DMS79 treated with DMSO at 0.1 percent for 48 hours (cell line): ENCODE measurements around the gene CRTC3.

Source experiments
- DNase-seq: peaks from one replicate; lab custom pipeline; 2025; lab: John Stamatoyannopoulos, UW

The CRTC3 gene

DNA sequence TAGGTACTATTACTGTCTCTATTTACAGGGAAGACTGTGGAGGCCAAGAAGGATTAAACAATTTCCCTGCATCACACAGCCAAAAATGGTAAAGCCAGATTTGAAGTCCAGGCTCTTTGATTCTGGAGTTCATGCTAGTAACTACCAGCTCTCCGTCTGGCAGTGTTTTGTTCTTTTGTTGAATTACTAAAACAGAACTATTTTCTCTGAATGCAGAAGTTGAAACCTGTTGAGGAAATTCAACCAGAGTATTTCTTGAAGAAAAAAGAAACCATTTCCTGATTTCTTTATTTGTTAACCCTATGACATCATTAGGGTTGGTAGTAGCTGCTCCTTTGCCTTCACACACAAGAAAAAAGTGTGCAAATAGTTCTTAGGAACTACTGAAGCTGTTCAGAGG lies 34.3 kb downstream of the CRTC3 start:
- DNase-seq: no peak

DNA sequence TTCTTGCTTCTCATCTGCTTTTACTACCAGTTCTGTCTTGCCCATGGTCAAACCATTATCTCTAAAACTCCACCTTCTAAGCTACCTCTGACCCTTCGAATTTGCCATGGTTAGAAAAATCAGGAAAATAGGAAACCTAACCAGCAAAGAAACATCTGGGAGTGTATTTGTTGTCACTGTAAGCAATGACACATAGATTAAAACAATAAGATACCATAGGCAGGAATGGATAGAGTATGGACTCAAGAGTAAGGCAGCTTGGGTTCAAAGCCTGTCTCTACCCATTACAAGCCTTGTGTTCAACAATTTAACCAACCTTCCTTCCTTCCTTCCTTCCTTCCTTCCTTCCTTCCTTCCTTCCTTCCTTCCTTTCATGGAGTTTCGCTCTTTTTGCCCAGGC lies 34.9 kb downstream of the CRTC3 start:
- DNase-seq: no peak

GRCh38 chr15:90565866-90566265 lies 36.1 kb downstream of the CRTC3 start:
- DNase-seq: no peak

- DNase-seq: no peak
Measured at GRCh38 chr15:90570643-90571042, 40.9 kb downstream of the CRTC3 start.

DNA sequence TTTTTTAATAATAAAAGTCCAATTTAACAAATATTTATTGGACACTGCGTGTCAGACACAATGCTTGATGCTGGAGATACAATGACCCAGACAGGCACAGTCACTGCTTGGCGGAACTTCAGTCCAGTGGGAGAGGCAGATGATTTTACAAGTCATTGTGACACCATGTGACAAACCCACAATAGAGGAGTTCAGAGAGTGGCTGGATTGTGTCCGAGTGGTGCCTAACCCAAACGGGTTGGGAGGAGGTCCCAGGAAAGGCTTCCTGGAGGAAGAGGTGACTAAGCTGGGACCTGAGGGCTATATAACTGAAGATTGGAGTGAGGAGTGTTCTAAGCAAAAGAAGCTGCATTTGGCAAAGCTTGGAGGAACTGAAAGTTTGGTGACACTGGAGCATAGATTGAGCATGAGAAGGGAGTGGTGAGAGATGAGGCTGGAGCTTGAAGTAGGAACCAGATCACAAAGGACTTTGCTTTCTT lies 41.4 kb downstream of the CRTC3 start:
- DNase-seq: no peak

GRCh38 chr15:90572893-90573292 lies 43.2 kb downstream of the CRTC3 start:
- no peak for DNase-seq

DNA sequence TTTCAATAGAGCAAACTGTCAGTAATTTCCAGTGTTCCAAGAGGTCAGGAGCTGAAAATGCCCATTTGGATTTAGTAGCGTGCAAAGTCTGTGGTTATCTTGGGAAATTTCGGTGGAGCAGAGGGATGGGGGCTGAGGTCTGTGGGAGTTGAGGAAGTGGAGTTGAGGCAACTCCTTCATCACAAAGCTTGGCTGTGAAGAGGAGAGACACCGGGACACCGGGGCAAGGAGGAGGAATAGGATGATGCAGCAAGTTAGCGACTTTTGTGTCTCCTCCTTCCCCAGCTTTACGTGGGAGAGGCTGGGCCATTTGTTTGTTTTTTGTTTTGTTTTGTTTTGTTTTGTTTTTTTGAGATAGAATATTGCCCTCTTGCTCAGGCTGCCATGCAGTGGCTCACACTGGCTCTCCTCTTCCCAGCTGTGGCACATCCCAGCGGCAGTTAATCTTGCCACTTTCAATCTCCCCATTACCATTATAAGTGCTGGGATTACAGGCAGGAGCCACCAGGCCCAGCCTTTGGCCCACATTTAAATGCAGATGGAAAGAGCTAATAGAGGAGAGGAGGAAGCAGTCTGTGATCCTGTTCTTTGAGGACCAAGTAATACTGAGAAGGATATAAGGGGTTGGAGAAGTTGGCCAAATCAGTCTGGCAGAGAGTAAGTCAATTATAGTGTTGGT lies 47.1 kb downstream of the CRTC3 start:
- no peak for DNase-seq

GRCh38 chr15:90579213-90579612 lies 49.5 kb downstream of the CRTC3 start:
- DNase-seq: no peak

- no peak for DNase-seq
Measured at GRCh38 chr15:90580099-90580498, 50.4 kb downstream of the CRTC3 start.

DNA sequence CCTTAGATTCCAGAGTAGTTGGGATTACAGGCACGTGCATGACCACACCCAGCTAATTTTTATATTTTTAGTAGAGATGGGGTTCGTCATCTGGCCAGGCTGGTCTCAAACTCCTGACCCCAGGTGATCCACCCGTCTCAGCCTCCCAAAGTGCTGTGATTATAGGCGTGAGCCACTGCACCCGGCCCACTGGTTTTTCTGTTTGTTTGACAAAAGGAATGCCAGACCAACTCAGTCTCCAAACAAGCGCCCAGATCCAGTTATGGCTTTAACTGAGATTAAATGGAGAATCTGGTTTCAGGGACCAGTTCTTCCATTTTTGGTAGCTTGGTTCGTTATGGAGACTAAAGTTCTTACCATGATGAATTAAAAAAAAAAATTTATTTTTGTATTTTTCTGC lies 50.8 kb downstream of the CRTC3 start:
- no peak for DNase-seq

DNA sequence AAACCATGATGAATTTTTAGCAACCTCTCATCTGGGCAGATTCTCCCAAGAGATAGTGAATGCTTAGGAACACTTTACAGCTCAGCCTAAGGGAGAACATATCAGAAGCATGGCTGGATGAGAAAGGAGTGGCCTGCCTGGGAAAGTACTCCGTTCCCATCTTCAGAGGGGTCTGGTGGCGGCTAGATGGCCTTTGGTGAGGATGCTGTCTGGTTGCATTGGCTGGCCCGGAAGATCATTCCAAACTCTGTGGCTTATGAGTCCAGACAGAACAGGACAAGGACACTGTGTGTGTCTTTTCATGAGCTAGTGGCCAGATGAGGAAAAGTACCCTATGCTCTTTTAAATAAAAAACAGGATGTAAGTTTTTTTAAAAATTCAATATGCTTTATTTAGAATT lies 51.2 kb downstream of the CRTC3 start:
- DNase-seq: no peak

DNA sequence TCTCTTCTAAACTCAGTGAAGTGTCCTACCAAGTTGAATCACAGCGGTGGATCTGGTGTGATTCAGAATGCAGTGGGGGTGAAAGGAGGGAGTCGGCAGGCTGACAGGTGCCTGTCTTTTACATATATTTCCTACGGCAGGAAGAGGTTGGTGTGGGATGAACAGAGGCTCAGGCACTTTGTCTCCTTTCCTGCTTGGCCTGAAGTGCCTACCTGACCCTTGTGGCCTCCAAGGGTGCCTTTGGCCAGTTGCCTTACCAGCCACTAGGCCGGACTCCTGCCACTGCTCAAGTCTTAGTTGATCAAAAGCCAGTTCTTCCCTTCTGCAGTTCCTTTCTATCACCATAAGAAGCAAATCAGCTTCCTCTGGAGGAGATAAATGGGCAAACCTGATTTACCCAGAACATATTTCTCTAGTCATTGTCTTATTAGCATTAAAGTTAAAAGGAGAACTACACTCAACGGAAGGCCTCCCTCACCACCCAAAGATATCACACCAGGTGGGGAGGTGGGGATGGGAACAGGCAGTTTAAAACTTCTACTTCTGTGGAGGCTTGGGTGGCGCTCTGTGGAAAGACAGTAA lies 52.1 kb downstream of the CRTC3 start:
- no peak for DNase-seq

DNA sequence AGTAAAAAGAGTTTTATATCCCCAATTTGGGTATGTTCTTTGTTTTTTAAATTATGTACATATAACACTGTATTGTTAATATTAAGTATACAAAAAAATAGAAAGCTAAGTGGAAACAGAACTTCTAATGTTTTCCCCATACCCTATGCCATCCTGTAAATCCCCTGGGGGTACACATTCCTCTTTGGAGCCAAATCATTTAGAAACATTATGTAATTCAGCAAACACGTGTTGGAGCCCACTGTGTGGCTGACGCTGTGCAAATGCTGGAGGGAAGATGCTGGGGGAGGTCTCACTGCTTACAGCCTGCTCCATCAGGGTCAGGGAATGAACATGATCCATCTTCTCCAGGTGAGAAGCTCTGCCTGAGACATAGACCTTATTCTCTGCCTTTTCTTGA lies 52.8 kb downstream of the CRTC3 start:
- DNase-seq: no peak

DNA sequence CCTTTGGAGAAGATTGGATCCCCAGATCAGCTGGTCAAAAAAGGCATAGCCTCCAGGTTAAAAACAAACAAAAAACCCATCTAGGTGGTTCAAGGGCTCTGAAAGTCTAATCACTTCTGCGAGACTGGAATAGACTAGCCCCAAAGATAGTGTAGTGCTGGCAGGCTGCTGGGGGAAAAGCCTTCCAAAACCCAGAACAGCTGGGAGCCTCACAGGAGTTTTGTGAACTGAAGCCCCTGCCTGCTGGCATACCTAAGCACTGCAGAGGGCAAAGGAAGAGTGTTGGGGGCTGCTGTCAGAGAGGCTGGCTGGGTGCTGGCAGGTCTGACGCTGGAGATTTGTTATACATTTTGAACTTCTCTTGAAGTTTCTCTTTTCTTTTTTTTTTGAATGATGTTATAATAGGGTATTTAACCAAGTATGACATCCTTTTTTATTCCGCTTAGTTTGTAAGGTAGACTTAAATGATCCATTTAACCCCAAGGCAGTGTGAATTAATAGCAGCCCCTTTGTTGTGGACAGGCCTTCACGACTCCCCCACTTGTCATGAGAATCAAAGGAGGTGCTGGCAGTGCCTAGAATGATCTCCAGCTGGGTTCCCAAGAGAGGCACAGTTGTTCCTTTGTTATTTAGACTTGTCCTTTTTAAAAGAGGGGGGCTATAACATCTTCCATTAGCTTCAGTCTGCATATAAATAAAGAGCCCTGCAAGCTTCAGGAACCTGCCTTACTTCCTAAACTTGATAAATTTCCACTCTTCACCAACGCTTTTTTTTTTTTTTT lies 53.9 kb downstream of the CRTC3 start:
- DNase-seq: no peak

DNA sequence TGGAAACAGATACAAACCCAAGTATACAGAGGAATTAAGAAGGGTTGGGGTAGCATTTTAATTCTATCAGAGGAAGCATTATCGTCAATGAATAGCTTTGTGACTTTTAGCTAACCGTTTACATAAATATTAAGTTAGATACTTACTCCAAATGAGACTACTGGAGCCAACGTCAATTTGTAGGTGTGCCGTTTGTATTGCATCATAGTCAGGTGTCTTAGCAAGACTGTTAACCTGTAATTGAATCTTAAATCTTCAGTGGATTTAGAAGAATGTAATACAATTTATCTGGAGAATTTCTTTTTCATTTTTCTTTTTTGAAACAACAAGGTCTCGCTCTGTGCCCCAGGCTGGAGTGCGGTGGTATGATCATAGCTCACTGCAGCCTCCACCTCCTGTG lies 55.1 kb downstream of the CRTC3 start:
- DNase-seq: no peak

DNA sequence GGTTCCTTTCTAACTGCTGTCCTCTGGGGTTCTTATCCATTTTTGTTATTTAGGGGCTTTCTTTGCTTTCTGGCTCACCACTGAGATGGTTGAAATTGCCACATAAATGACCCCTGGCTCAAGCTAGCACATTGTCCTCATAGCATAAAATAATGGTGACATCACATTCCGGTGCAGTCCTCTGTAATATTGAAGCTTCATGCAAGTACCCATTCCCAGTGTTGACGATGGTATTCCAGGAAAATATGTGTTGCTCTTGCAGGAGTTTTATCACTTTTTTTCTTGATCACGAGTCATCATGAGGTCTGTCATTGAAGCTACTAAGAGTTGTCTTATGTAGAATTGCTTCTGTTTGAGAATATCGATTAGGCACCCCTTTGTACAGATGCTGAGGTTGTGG lies 56.1 kb downstream of the CRTC3 start:
- no peak for DNase-seq

DNA sequence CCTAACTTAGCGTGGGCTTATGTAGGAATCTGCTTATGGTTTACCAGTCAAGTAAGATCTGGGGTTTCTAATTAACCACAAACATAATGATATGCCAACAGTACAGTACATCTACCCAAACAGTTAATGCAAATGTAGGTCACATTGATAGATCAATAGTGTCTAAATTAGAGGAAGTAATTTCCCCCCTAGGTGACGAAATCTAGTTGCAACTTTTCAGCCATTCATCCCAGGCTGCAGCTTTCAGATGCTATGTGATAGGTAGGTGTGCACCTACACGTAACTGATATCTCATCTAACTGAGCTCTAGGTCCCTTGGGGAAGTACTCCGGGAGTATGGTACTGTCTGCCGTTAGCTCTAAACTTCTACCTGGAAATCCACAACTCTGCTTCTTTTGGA lies 57.2 kb downstream of the CRTC3 start:
- DNase-seq: no peak

GRCh38 chr15:90588427-90588826 lies 58.7 kb downstream of the CRTC3 start:
- DNase-seq: no peak

DNA sequence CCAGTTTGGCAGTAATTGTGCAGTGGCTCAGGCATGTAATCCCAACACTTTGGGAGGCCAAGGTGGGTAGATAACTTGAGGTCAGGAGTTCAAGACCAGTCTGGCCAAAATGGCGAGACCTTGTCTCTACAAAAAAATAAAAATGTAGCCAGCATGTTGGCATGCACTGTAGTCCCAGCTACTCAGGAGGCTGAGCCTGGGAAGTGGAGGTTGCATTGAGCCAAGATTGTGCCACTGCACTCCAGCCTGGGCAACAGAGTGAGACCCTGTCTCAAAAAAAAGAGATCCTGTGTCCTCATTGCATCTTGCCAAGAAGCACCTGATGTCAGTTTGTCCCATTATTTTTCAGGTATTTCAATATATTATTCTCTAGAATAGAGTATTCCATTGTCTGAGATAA lies 61.8 kb downstream of the CRTC3 start:
- no peak for DNase-seq

GRCh38 chr15:90592131-90592881 lies 62.6 kb downstream of the CRTC3 start:
- no peak for DNase-seq

DNA sequence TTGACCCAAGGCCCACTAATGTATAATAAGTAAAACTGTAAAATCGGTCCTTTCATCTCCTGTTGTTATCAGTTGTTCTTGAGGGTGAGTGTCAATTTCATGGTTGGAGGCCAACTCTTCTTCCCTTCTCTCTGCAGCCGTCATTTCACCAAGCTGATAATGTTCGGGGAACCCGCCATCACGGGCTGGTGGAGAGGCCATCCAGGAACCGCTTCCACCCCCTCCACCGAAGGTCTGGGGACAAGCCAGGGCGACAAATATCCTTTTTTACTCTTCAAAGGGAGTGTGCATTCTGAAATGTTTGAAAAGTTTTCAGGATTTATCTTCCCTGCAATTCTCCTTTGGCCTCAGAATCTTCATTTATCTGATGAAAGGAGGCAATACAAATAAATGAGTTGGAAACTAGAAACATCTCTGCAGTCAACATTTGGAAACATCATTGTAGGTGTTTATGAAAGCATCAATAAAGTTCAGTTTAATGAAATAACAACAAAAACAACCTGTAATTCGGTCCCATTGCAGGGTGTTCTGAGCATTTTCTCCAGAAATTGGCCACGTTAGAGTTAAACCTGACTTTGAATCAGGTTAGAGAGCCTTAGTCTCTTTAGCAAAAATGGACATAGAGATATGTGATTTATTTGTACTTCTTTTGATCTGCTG lies 63.9 kb downstream of the CRTC3 start:
- DNase-seq: no peak

GRCh38 chr15:90594301-90594738 lies 64.6 kb downstream of the CRTC3 start:
- DNase-seq: no peak
